Fibroblast of lung (primary cell): ENCODE results near the gene PIK3R1. TPM values are rescaled to one million over a fixed set of nuclear protein-coding genes. Genes with fewer than 3 reads are reported as not detected.

ENCODE experiments used
- DNase-seq, 2 donors: peaks; one replicate each; pipeline versions ENCODE4 v3.0.0 to v3.0.0-alpha.2; 2010; ENCODE audit warnings: low read depth in 2 of 2
- H2AFZ ChIP-seq: 2 replicates; pipeline ENCODE4 v1.5.1; 2012; ENCODE audit warnings: low read length, control low read depth, inconsistent platforms
- H3K27ac ChIP-seq: 2 replicates; pipeline ENCODE4 v1.5.1; 2011; ENCODE audit warnings: low read length, control low read depth; ENCODE audit not compliant: insufficient read depth
- H3K27me3 ChIP-seq: 2 replicates; pipeline ENCODE4 v1.5.1; 2011; ENCODE audit warnings: mild to moderate bottlenecking, low read length; ENCODE audit not compliant: control insufficient read depth, insufficient read depth
- H3K36me3 ChIP-seq: 2 replicates; pipeline ENCODE4 v1.5.1; 2011; ENCODE audit warnings: low read length; ENCODE audit not compliant: control insufficient read depth, insufficient read depth
- H3K4me1 ChIP-seq: 2 replicates; pipeline ENCODE4 v1.5.1; 2011; ENCODE audit warnings: low read length; ENCODE audit not compliant: control insufficient read depth, insufficient read depth; ENCODE audit errors: extremely low read depth
- H3K4me2 ChIP-seq: 2 replicates; pipeline ENCODE4 v1.5.1; 2011; ENCODE audit warnings: low read length, control low read depth; ENCODE audit not compliant: insufficient read depth; ENCODE audit errors: extremely low read depth
- H3K4me3 ChIP-seq, 4 experiments: fragments of 200-600 bp in 1 of 4; sonication (generic) in 1 of 4; replicated peaks in 1 of 4; 2 replicates each; pipeline ENCODE4 v1.5.1; 2011 to 2016; ENCODE audit warnings: low read length in 4 of 4, low read depth in 3 of 4, mild to moderate bottlenecking in 3 of 4, control low read depth in 2 of 4, inconsistent platforms in 1 of 4, mixed read lengths in 1 of 4; ENCODE audit not compliant: insufficient read depth in 1 of 4; ENCODE audit errors: control extremely low read depth in 1 of 4
- H3K79me2 ChIP-seq: 2 replicates; pipeline ENCODE4 v1.5.1; 2012; ENCODE audit warnings: mild to moderate bottlenecking, low read length, inconsistent platforms; ENCODE audit not compliant: control insufficient read depth, insufficient read depth
- H3K9ac ChIP-seq: 2 replicates; pipeline ENCODE4 v1.5.1; 2011; ENCODE audit warnings: mild to moderate bottlenecking, low read length, control low read depth; ENCODE audit not compliant: insufficient read depth
- H3K9me3 ChIP-seq: 2 replicates; pipeline ENCODE4 v1.5.1; 2012; ENCODE audit warnings: low read depth, low read length; ENCODE audit not compliant: control insufficient read depth, insufficient read depth
- H4K20me1 ChIP-seq: 2 replicates; pipeline ENCODE4 v1.5.1; 2011; ENCODE audit warnings: low read length; ENCODE audit not compliant: control insufficient read depth, insufficient read depth; ENCODE audit errors: extremely low read depth
- EZH2 ChIP-seq: IDR thresholded peaks from 2 replicates; pipeline ENCODE4 v1.5.1; 2012; ENCODE audit warnings: low read length, control low read depth, mild to moderate bottlenecking; ENCODE audit errors: missing control alignments
- polyA plus RNA-seq, 2 donors: library from polyadenylated mRNA; depleted of rRNA in 1 of 2; stranded (reverse) in 1 of 2; unstranded in 1 of 2; fragments of >200 nt; gene quantifications; 2 replicates each; pipeline ENCODE4 v1.2.1, GENCODE V29; 2011 to 2012; ENCODE audit warnings: missing spikeins in 1 of 2
- total RNA-seq: library from RNA; depleted of rRNA; stranded (reverse); fragments of >200 nt; gene quantifications from 2 replicates; pipeline ENCODE4 v1.2.1, GENCODE V29; 2014
- TF ChIP-seq, protein P1 (sequence below), 2 donors: IDR thresholded peaks in 1 of 2; conservative IDR thresholded peaks in 1 of 2; 1 replicate in 1 of 2; 2 replicates in 1 of 2; pipeline ENCODE4 v1.5.1; 2011 to 2012; ENCODE audit warnings: low read length in 2 of 2, control low read depth in 1 of 2, inconsistent platforms in 1 of 2, low read depth in 1 of 2, mild to moderate bottlenecking in 1 of 2

Gene PIK3R1
- total and polyA plus RNA-seq, 2 donors (not counting 1 experiment from before 2014, with no cell fraction given): 17.7 to 36.3 TPM

DNA sequence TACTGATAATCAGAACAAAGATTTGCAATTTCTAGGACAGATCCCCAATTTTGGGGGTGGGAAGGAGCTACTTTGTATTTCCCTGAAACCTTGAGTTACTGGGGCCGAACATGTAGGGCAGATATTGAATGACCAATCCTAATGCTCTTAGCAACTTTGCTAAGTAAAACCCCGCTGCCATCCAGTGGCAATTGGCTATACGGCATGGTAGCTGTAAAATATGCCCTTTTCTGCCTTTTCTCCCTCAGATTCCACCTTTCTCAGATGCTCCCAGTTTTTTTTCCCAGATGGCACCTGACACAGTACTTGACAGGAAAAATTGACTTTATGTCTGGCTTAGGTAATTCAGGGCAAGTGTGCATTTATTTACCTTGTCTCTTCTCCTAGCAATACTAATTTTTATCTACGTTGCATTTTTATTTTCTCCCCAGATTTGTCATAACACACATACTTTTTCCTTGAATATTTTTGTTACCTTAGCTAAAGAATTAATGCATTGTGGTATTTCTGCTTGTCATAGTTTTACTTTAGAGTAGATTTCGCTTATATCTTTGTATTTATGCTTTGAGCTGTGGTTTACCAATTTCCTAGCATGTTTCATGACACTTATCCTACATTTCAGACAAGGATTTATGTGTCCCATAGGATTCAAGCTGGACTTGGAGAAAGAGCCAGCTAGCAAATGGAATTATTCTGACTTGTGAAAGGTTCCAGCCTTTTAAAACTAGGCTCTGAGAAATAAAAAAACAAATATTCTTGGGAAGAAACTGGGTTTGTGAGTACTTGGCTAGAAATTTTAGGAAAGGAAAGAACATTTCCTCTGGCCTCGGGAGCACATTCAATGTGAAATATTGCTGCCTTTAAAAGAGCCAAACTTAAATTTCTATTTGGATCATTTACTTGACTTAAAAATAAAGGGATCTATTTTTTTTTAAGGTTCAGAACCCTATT is 37.4 kb downstream of the PIK3R1 start:
- peak; percentile 68 to 85 for DNase-seq
- TF ChIP-seq, protein P1, sequence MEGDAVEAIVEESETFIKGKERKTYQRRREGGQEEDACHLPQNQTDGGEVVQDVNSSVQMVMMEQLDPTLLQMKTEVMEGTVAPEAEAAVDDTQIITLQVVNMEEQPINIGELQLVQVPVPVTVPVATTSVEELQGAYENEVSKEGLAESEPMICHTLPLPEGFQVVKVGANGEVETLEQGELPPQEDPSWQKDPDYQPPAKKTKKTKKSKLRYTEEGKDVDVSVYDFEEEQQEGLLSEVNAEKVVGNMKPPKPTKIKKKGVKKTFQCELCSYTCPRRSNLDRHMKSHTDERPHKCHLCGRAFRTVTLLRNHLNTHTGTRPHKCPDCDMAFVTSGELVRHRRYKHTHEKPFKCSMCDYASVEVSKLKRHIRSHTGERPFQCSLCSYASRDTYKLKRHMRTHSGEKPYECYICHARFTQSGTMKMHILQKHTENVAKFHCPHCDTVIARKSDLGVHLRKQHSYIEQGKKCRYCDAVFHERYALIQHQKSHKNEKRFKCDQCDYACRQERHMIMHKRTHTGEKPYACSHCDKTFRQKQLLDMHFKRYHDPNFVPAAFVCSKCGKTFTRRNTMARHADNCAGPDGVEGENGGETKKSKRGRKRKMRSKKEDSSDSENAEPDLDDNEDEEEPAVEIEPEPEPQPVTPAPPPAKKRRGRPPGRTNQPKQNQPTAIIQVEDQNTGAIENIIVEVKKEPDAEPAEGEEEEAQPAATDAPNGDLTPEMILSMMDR (conservative IDR thresholded peaks at IDR 0.05 in 1 of 2, IDR thresholded peaks at IDR 0.05 in 1 of 2; ENCODE audit: low read depth in 1 of 2, low read length in 2 of 2): peak; percentile 89 to 94
- no peak for TF ChIP-seq EZH2
- Histone ChIP-seq H3K36me3 (no peaks in the 10 kb centered on the region), H4K20me1 (no peaks in the 10 kb centered on the region), H3K27ac (no peak overlapping the region), H2AFZ (no peak overlapping the region), H3K4me1 (peaks cover 23% of the 10 kb centered on the region), H3K4me2 (peak overlapping the region; percentile 42), H3K4me3 (peak overlapping the region in 1 of 4 experiments; percentile 29), H3K9ac (no peak overlapping the region), H3K27me3 (no peaks in the 10 kb centered on the region), H3K79me2 (peaks cover 25% of the 10 kb centered on the region), H3K9me3 (no peaks in the 10 kb centered on the region)

DNA sequence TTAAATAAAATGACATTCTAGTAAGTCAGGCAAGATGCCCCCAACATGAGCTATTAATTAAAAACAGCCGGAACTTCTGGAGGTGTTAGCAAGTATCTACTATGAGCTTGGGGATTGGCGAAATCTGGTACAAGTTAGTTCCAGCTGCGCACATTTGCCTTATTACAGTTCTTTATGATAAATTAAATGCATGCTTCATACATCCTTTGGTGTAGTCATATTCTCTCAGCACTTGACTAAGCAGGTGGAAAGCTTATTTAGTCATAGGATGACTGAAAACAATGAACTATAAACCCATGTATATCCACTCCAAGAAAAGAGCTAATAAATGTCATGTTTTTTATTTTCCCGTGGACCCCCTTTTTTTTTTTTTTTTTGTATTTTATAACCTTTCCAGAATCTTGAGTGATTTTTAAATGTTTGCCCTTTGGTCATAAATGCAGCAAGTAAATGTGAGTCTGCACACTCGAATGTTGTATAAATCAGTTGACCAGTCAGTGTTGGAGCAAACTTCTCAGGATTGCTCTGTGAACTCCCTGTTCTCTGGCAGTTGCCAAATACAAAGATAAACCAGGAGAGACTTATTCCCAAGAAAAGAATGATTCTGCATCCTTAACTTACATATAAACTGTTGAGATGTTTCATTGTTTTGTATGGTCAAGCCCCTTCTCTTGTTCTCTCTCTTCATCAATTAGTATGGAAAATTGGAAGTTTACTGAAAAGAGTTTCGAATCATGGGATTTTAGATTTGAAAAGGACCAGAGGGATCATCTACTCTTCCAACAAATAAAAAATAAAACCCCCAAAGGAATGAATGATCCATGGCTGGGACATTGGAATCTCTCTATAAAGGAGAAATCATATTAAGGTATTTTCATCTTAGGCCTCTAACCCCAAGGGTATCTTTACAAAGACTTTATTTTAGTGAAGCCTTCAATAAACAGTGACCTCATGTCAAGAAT is 38.3 kb downstream of the PIK3R1 start:
- no peaks in the 10 kb centered on the region for H3K9me3 ChIP-seq
- H3K27me3 ChIP-seq: no peaks in the 10 kb centered on the region
- peak in 1 of 2 donors; percentile 39 for DNase-seq
- H3K36me3 ChIP-seq: no peaks in the 10 kb centered on the region
- no peak overlapping the region for H3K9ac ChIP-seq
- H3K27ac ChIP-seq: no peak overlapping the region
- H4K20me1 ChIP-seq: no peaks in the 10 kb centered on the region
- TF ChIP-seq EZH2: no peak
- TF ChIP-seq, protein P1 (conservative IDR thresholded peaks at IDR 0.05 in 1 of 2, IDR thresholded peaks at IDR 0.05 in 1 of 2; ENCODE audit: low read depth in 1 of 2, low read length in 2 of 2): no peak
- peaks cover 24% of the 10 kb centered on the region for H3K79me2 ChIP-seq
- no peak overlapping the region for H2AFZ ChIP-seq
- H3K4me1 ChIP-seq: peaks cover 23% of the 10 kb centered on the region
- peak overlapping the region; percentile 42 for H3K4me2 ChIP-seq
- H3K4me3 ChIP-seq: no peak overlapping the region

- peaks cover 20% of the 10 kb centered on the region for H3K79me2 ChIP-seq
- no peak for DNase-seq
- no peaks in the 10 kb centered on the region for H3K9me3 ChIP-seq
- no peak overlapping the region for H3K27ac ChIP-seq
- no peaks in the 10 kb centered on the region for H4K20me1 ChIP-seq
- no peaks in the 10 kb centered on the region for H3K27me3 ChIP-seq
- H3K9ac ChIP-seq: no peak overlapping the region
- no peak overlapping the region for H3K4me2 ChIP-seq
- peaks cover 23% of the 10 kb centered on the region for H3K4me1 ChIP-seq
- TF ChIP-seq, protein P1 (conservative IDR thresholded peaks at IDR 0.05 in 1 of 2, IDR thresholded peaks at IDR 0.05 in 1 of 2; ENCODE audit: low read depth in 1 of 2, low read length in 2 of 2): no peak
- no peak for TF ChIP-seq EZH2
- H3K4me3 ChIP-seq: no peak overlapping the region
- H3K36me3 ChIP-seq: no peaks in the 10 kb centered on the region
- no peak overlapping the region for H2AFZ ChIP-seq
These were observed 39.3 kb downstream of the PIK3R1 start for GRCh38 chr5:68254810-68255209.
